Stimulated activated CD4-positive, alpha-beta T cell treated with anti-CD3 and anti-CD28 coated beads, Interleukin-12 subunit alpha, Interleukin-12 subunit beta, amount 100 ng/mL, for 48 hours (primary cell): Measurements from ENCODE around the gene FNTB.

Source experiments
- DNase-seq, 3 donors: peaks; one replicate each; pipeline ENCODE4 v3.0.0-alpha.2; 2020; ENCODE audit warnings: low read depth in 2 of 3, low spot score in 1 of 3

The FNTB gene

GRCh38 chr14:65044596-65044959 lies 57.9 kb downstream of the FNTB start:
- no peak for DNase-seq

- no peak for DNase-seq
Observed at GRCh38 chr14:65045006-65045405, 58.3 kb downstream of the FNTB start.

- no peak for DNase-seq
Observed at GRCh38 chr14:65045709-65046108, 59.0 kb downstream of the FNTB start.

GRCh38 chr14:65052832-65053231 lies 66.1 kb downstream of the FNTB start:
- DNase-seq = no peak

GRCh38 chr14:65053466-65053865 lies 66.8 kb downstream of the FNTB start:
- DNase-seq = no peak

GRCh38 chr14:65054471-65055085 lies 67.9 kb downstream of the FNTB start:
- DNase-seq = no peak

GRCh38 chr14:65057695-65058094 lies 71.0 kb downstream of the FNTB start:
- DNase-seq = no peak

- DNase-seq = no peak
Observed at GRCh38 chr14:65062096-65063075, 75.7 kb downstream of the FNTB start.

GRCh38 chr14:65065719-65066118 lies 79.0 kb downstream of the FNTB start:
- no peak for DNase-seq

GRCh38 chr14:65069874-65070413 lies 83.2 kb downstream of the FNTB start:
- no peak for DNase-seq

- DNase-seq = no peak
Observed at GRCh38 chr14:65070471-65070976, 83.8 kb downstream of the FNTB start.

- no peak for DNase-seq
Observed at GRCh38 chr14:65071544-65071943, 84.8 kb downstream of the FNTB start.

- no peak for DNase-seq
Observed at GRCh38 chr14:65072256-65072655, 85.6 kb downstream of the FNTB start.

GRCh38 chr14:65072937-65073336 lies 86.2 kb downstream of the FNTB start:
- no peak for DNase-seq

GRCh38 chr14:65073605-65074201 lies 87.0 kb downstream of the FNTB start:
- DNase-seq = no peak

- DNase-seq = no peak
Observed at GRCh38 chr14:65074449-65075150, 87.9 kb downstream of the FNTB start.

- no peak for DNase-seq
Observed at GRCh38 chr14:65075628-65076325, 89.1 kb downstream of the FNTB start.

- DNase-seq = no peak
Observed at GRCh38 chr14:65077318-65077717, 90.6 kb downstream of the FNTB start.

GRCh38 chr14:65079201-65079600 lies 92.5 kb downstream of the FNTB start:
- no peak for DNase-seq

- no peak for DNase-seq
Observed at GRCh38 chr14:65079768-65080167, 93.1 kb downstream of the FNTB start.
